Spleen (tissue), 11 donors: Measurements from ENCODE around the gene TEK. TPM values are rescaled to one million over a fixed set of nuclear protein-coding genes. Genes with fewer than 3 reads are reported as not detected.

ENCODE experiments used
- DNase-seq: peaks from one replicate; pipeline ENCODE4 v3.0.0-alpha.2; 2020
- H3K27ac ChIP-seq, 8 donors: fragments of 200-600 bp; sonication (generic) in 7 of 8; 1 replicate in 4 of 8; 2 replicates in 4 of 8; pipeline versions ENCODE4 v1.5.0 to v1.8.0; 2016 to 2021; ENCODE audit warnings: inconsistent platforms in 4 of 8, mild to moderate bottlenecking in 4 of 8, moderate library complexity in 1 of 8
- H3K27me3 ChIP-seq, 7 donors: fragments of 200-600 bp; sonication (generic) in 6 of 7; replicated peaks in 1 of 7; 1 replicate in 4 of 7; 2 replicates in 3 of 7; pipeline versions ENCODE4 v1.5.0 to v1.8.0; 2016 to 2021; ENCODE audit warnings: inconsistent platforms in 3 of 7, mild to moderate bottlenecking in 1 of 7
- H3K36me3 ChIP-seq, 6 donors: fragments of 200-600 bp; sonication (generic) in 5 of 6; 1 replicate in 4 of 6; 2 replicates in 2 of 6; pipeline versions ENCODE4 v1.5.0 to v1.8.0; 2016 to 2021; ENCODE audit warnings: inconsistent platforms in 2 of 6
- H3K4me1 ChIP-seq, 6 donors: fragments of 200-600 bp; sonication (generic) in 5 of 6; 1 replicate in 3 of 6; 2 replicates in 3 of 6; pipeline versions ENCODE4 v1.5.0 to v1.8.0; 2016 to 2021; ENCODE audit warnings: inconsistent platforms in 3 of 6
- H3K4me3 ChIP-seq, 8 donors: fragments of 200-600 bp; sonication (generic) in 7 of 8; 1 replicate in 4 of 8; 2 replicates in 4 of 8; pipeline versions ENCODE4 v1.5.0 to v1.8.0; 2016 to 2021; ENCODE audit warnings: inconsistent platforms in 4 of 8, mild to moderate bottlenecking in 4 of 8, moderate library complexity in 2 of 8
- H3K9me3 ChIP-seq, 8 donors: fragments of 200-600 bp; sonication (generic) in 7 of 8; 1 replicate in 4 of 8; 2 replicates in 4 of 8; pipeline versions ENCODE4 v1.5.0 to v1.8.0; 2016 to 2021; ENCODE audit warnings: inconsistent platforms in 4 of 8
- CTCF ChIP-seq, 11 experiments: fragments of 200-600 bp in 7 of 11; fragments of 450-650 bp in 4 of 11; sonication (generic) in 4 of 11; IDR thresholded peaks in 8 of 11; conservative IDR thresholded peaks in 3 of 11; 1 replicate in 7 of 11; 2 replicates in 4 of 11; pipeline versions ENCODE4 v1.4.0 to v1.8.0; 2016 to 2021; ENCODE audit warnings: antibody characterized with exemption in 11 of 11, inconsistent platforms in 4 of 11, mild to moderate bottlenecking in 1 of 11
- POLR2A ChIP-seq, 3 donors: fragments of 450-650 bp; IDR thresholded peaks; one replicate each; pipeline ENCODE4 v1.5.1; 2017; ENCODE audit warnings: antibody characterized with exemption in 3 of 3, mild to moderate bottlenecking in 1 of 3
- POLR2AphosphoS5 ChIP-seq, 3 donors: sonication (generic); formaldehyde crosslinking; IDR thresholded peaks; one replicate each; pipeline ENCODE4 v1.5.1; 2017; ENCODE audit warnings: antibody characterized with exemption in 3 of 3
- WGBS, 5 donors: extraction: QIAGEN DNeasy Blood & Tissue Kit in 3 of 5; methylation state at CpG; one replicate each; pipeline versions ENCODE4 v1.1.5 to v1.1.7; 2013 to 2018; 5-methylcytosine and 5-hydroxymethylcytosine counted together
- intact Hi-C: fragments of 100-400 bp; cut with DNase I; formaldehyde crosslinking; loops from one replicate; pipeline ENCODE4 v1.15.0; 2023; ENCODE audit warnings: low total_unique reads
- polyA plus RNA-seq, 3 donors: library from polyadenylated mRNA; stranded (reverse); fragments of 200-250 nt; gene quantifications; one replicate each; pipeline ENCODE4 v1.2.1, GENCODE V29; 2013
- small RNA-seq, 4 donors: library from RNA; depleted of rRNA; stranded (forward); fragments of <200 nt; gene quantifications; one replicate each; pipeline ENCODE3, GENCODE V24; 2016
- total RNA-seq, 7 donors: library from RNA; depleted of rRNA in 3 of 7; stranded (reverse); fragments of >200 nt in 3 of 7; fragmentation: NEBNext Ultra II Directional in 4 of 7; extraction: Animal tissue kit (Norgen Biotek cat#: 25700) in 4 of 7; gene quantifications; one replicate each; pipeline versions ENCODE4 v1.1.0 to v1.2.1, GENCODE V29; 2016 to 2021
- donor health status: healthy with polysubstance abuse.
- donor health status: DM: no; HTN: no; CAD: no; lungs with moderate emphysema.
- donor health status: DM: no; HTN: no; CAD: no.
- donor health status: Bipolar disorder and iron deficiency.
- donor health status: healthy.
- donor health status: DM: no; HTN: no; CAD: no.
- donor health status: DM: yes; HTN: yes; CAD: no.

TEK gene
- total and polyA plus RNA-seq, 10 donors: 2.6 to 58.7 (median 44.4) TPM

GRCh38 chr9:27279611-27280010 lies 170.6 kb downstream of the TEK start:
- TF ChIP-seq POLR2AphosphoS5 (IDR thresholded peaks at IDR 0.05) (no peak), CTCF (IDR thresholded peaks at IDR 0.05 in 8 of 11, conservative IDR thresholded peaks at IDR 0.05 in 3 of 11) (no peak), POLR2A (IDR thresholded peaks at IDR 0.05) (no peak)
- no peak for DNase-seq
- intact Hi-C loops: loop anchor here (5.0 to 10.0 kb wide), 2 partner anchors 247 to 535 kb away; no protein-coding TSS in a partner anchor
- H3K36me3 ChIP-seq: no peaks in the 10 kb centered on the region
- H3K27ac ChIP-seq: no peak overlapping the region
- H3K27me3 ChIP-seq: no peaks in the 10 kb centered on the region
- WGBS, 5 donors: 77 to 84% (median 79%) methylated on average over 3 of the region's 3 CpGs
- H3K4me1 ChIP-seq: peaks cover 0 to 16% (median 7%) of the 10 kb centered on the region in 6 donors
- no peaks in the 10 kb centered on the region for H3K9me3 ChIP-seq
- H3K4me3 ChIP-seq: no peak overlapping the region

Small RNA genes within 50 kb of the gene (small RNA-seq; reads per million reads assigned to genes)
- 0 reads per million in 4 donors for gene AL355433.1
- gene RNA5SP280: 0 reads per million in 4 donors

Other genes with a start within 250 kb of the TEK start
- 10 to 100 TPM; 11.9 to 22.3 (median 15.2) TPM for gene CAAP1, start 216.4 kb upstream of the TEK start, total RNA-seq
- 10 to 100 TPM; 10.6 to 12.9 (median 11.2) TPM for gene CAAP1, start 216.4 kb upstream of the TEK start, polyA plus RNA-seq
- 10 to 100 TPM; 20.9 to 34.5 (median 26.9) TPM for gene PLAA, start 162.0 kb upstream of the TEK start, total RNA-seq
- 1 to 10 TPM; 6.2 to 8.5 (median 7.2) TPM for gene PLAA, start 162.0 kb upstream of the TEK start, polyA plus RNA-seq
- gene IFT74, start 152.8 kb upstream of the TEK start, total RNA-seq: 10 to 100 TPM; 10.6 to 25.6 (median 12.6) TPM
- 1 to 10 TPM; 7.1 to 9.4 (median 9.4) TPM for gene IFT74, start 152.8 kb upstream of the TEK start, polyA plus RNA-seq
- not detected for gene LRRC19, start 103.6 kb upstream of the TEK start, total RNA-seq
- gene LRRC19, start 103.6 kb upstream of the TEK start, polyA plus RNA-seq: not detected
- 1 to 10 TPM in 1 of 7 donors, under 1 TPM in 1, not detected in 5; 0.56 to 1.3 TPM for gene EQTN, start 187.9 kb downstream of the TEK start, total RNA-seq
- gene EQTN, start 187.9 kb downstream of the TEK start, polyA plus RNA-seq: under 1 TPM; 0.26 to 0.35 (median 0.28) TPM